Ovary (tissue), 3 donors: ENCODE data around the gene DIS3L.

Experiments
- CTCF ChIP-seq, 3 donors: fragments of 450-650 bp in 2 of 3; fragments of 200-600 bp in 1 of 3; IDR thresholded peaks; one replicate each; pipeline versions ENCODE4 v1.5.1 to v1.8.0; 2016 to 2022; ENCODE audit warnings: antibody characterized with exemption in 3 of 3, mild to moderate bottlenecking in 1 of 3
- POLR2A ChIP-seq: fragments of 450-650 bp; IDR thresholded peaks from one replicate; pipeline ENCODE4 v1.6.1; 2017; ENCODE audit warnings: antibody characterized with exemption, mild to moderate bottlenecking, moderate library complexity
- donor health status: DM: no; HTN: no; CAD: no.

- TF ChIP-seq CTCF (IDR thresholded peaks at IDR 0.05) (no peak), POLR2A (no peak)
Measured at GRCh38 chr15:66278056-66278455, 15.3 kb upstream of the DIS3L start.
